ENCODE results near the gene EGFL6.
"Not testable (repeated sequence)": the region's sequence is repeated elsewhere in the genome, so short reads cannot be mapped to it uniquely, and the experiment has no call there.

Gene EGFL6

DNA sequence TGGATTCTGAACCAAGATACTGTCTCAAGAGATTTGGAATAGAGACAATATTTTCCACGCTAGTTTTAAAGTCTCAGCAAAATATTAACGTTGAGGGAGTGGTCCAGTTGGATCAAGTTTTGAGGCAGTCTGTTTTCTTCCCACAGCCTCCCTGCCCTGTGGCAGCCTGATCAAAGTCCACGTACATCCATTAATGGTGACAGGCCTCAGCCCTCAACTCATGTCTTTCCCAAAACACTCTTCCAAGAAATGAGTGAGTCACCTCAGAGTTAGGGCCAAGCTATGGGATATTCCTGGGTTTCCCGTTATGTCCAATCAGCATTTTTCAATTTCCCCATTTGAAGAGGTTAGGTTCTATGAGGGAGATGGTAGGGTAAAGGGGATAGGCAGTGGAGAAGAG is 28.5 kb downstream of the EGFL6 start:
- peak; percentile 19 to 31 for DNase-seq

DNA sequence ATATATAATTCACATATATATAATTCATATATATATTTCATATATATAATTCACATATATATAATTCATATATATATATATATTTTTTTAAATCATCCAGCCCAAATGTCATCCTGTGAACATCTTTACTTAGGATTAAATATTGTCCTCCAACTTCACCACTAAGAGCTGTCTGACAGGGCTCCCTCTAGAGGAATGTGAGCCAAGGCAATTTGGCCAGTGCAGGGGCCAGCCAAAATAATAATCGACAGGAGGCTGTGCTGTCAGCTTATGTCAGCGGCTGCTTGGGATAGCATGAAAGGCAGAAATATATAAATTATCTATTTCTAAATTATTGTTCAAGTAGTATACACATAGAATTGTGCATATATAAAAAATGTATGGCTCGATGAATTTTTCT is 29.5 kb downstream of the EGFL6 start:
- no peak for DNase-seq

DNA sequence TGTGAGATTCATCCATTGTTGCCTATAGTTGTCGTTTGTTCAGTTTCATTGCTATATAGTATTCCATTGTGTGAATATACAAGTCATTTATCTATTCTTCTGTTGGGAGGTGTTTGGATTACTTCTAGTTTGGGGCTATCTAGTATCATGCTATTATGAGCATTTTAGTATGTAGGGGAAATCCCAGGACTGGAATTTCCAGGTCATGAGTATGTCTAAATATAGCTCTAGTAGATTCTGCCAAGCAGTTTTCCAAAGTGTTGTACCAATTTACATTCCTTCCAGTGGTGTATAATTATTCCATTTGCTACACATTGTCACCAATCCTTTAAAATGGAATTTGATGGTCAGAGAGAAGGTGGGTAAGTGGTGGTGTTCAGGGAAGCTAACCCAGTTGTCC is 30.1 kb downstream of the EGFL6 start:
- DNase-seq: peak; percentile 20 to 53

DNA sequence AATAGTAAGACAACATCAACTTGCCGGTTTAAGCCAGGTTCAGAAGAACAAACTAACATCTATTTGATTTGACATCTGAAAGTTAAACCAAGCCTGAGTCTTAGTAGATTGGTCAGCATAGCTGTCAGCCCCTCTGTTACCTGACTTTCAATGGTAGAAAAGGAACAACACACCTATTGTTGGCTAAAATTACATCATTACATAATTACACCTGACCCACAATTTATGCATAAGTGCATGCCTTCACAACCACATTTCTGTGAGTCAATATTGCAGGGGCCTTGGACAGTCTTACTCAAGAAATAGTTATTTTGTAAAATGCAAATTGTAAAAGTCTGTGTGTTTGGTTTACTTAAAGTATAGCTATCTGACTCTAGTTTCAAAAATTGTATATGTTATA is 36.2 kb downstream of the EGFL6 start:
- no peak for DNase-seq

DNA sequence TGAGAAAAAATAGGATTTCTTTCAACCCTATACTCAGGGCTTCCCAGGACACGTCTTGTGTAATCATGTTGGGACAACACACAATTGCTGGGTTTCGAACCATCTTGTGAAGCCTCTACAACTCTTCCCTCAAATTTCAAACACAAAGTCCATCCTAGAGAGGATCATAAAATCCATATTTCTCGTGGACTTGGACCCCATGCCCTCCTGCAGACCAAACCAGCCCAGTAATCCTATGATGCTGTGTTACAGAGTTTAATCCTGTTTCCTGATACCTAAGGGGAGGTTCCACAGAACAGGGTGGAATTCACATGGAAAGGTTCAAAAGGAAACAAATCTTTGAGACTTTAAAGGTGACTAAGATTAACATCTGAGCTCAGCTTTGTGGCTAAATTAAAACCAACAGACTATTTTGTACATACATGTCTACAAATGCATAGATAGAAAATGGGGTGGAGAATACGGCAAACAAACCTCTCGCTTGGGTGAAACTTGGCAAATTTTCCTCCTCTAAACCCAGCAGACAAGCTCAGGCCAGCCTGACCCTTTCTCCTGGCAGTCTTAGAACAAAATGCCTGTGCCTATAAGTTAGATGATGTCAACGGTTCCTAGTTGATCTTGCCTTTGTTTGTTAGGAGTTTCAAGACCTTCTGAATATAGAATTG is 38.1 kb downstream of the EGFL6 start:
- DNase-seq: no peak

DNA sequence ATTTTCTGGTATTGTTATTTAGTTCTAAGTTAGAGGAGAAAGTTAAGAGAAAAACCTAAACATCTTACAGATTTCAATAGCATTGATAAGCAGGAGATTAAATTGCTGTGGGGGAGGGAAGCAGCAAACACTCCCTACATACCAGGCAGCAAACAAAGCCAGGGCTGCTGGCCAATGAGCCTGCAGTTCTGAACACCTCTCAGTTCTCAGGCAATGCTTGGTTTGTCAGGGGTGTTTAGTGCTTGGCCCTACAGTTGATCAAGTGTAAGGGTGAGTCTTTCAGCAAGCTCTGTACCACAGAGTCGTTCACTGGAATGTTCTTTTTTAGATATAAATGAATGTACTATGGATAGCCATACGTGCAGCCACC is 38.6 kb downstream of the EGFL6 start:
- DNase-seq: no peak

DNA sequence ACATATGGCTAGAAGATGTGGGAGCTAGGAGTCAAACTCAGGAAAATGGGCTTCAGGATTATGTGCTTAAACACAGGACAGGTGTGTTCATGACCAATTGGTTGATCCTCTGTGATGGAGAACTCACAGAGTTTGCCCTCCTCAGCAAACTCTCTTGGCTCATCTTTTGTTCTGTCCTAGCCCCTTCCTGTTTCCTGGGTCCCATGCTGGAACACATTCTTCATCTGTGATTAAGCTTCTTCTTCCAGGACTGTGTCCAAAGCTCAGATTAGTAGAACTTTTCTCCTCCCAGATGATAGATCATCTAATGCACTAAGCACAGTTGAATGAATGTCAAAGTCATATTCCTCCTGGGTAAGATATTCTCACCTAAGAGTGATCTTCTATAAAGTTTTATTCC is 44.8 kb downstream of the EGFL6 start:
- DNase-seq: no peak

DNA sequence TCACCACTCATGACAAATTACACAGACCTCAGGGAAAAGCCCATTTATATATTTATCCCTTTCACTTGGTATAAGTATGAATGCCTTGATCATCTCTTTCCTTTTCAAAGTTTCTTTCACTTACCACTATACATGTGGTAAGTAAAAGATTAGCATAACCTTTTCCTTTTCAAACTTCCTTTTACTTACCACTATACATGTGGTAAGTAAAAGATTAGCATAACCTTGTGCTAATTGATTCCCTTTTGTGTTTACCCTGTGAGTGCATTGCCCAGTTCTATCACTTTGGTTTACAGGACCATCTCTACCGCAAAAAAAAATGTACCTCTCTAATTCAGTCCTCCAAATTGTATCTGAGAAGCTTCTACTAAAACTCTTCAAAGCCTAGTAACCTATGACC is 50.8 kb downstream of the EGFL6 start:
- DNase-seq: no peak

DNA sequence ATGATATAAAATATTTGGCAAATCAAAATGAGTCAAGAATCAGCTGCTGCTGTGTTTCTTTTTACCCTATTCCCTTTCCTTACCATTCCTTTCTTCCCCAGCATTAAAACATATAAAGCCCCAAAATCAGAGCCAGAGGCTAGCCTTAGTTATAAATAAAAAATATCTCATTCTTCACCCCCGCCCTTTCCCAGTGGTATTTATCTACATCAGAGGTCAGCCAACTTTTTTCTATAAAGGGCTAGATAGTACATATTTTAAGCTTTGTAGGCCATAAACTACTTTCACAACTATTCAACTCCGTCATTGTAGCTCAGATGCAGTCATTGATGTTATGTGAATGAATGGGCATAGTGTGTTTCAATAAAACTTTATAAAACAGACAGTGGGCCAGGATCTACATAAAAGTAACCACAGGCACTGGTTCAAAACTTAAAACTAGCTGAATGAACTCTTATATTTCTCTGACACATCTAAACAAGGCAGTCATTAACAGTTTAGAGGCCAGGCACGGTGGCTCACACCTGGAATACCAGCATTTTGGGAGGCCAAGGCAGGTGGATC is 53.1 kb downstream of the EGFL6 start:
- DNase-seq: no peak

DNA sequence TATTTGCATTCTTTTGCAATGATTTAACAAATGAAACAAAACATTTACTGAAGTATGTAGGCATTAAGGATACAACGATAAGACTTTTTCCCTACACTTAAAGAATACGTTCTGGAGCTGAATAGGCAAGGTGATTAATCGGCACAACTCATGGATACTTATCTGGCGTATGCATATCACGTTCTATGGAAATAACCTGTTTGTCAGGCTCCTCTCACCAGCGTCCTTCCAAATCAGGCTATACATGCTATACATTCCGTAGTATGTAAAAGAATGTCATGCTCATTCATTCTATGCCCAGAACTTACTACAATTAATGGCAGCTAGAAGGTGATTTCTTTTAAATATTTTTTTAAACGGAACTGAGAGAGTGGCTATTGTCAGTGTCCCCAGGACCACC is 57.9 kb downstream of the EGFL6 start:
- DNase-seq: no peak

DNA sequence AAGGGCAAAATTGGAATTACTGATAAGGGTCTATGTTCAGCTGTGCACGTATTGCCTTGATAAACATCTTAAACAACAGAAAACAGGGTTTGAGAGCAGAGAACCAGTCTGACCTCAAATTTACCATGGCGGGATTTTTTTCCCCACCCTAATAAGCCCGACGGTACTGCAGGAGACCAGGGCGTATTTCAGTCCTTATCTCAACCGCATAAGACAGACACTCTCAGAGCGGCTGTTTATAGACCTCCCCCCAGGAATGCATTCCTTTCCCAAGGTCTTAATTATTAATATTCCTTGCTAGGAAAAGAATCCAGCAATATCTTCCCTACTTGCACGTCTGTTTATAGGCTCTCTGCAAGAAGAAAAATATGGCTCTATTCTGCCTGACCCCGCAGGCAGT is 67.8 kb downstream of the EGFL6 start:
- not testable (repeated sequence) for DNase-seq

DNA sequence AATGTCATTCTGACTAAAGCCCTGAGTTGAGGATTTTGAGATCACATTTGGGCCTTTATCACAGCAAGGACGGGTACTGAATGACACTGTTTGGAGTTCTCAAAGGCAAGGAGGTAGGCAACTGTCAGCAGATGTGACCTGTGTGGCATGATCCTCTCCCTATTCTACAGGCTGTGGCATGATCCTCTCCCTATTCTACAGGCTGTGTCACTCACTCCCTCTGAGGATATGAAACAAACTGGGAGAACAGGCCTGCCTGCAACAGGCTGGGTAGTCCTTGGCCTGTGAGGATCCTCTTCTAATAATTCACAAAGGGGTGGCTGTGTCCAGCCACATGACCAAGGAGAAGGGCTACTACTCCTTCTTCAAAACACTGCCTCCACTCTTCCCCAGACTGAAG is 68.6 kb downstream of the EGFL6 start:
- DNase-seq: no peak

DNA sequence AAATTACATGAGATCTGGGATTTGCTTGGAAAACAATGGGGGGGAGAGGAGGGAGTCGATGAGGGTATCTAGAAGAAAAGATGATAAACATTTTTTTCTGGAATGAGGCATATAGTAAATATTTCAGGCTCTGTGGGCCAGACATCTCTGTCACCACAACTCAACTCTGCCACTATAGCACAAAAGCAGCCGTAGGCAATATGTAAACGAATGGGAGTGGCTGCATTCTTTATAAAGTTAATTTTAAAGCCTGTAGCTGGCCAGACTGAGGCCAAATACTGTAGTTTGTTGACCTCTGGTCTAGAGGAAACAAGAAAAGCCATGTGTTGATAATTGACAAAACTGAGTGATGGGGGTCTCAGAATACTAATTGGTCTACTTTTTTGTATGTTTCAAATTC is 69.4 kb downstream of the EGFL6 start:
- no peak for DNase-seq

DNA sequence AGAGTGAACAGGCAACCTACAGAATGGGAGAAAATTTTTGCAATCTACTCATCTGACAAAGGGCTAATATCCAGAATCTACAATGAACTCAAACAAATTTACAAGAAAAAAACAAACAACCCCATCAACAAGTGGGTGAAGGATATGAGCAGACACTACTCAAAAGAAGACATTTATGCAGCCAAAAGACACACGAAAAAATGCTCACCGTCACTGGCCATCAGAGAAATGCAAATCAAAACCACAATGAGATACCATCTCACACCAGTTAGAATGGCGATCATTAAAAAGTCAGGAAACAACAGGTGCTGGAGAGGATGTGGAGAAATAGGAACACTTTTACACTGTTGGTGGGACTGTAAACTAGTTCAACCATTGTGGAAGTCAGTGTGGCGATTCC is 72.3 kb downstream of the EGFL6 start:
- DNase-seq: not testable (repeated sequence)

DNA sequence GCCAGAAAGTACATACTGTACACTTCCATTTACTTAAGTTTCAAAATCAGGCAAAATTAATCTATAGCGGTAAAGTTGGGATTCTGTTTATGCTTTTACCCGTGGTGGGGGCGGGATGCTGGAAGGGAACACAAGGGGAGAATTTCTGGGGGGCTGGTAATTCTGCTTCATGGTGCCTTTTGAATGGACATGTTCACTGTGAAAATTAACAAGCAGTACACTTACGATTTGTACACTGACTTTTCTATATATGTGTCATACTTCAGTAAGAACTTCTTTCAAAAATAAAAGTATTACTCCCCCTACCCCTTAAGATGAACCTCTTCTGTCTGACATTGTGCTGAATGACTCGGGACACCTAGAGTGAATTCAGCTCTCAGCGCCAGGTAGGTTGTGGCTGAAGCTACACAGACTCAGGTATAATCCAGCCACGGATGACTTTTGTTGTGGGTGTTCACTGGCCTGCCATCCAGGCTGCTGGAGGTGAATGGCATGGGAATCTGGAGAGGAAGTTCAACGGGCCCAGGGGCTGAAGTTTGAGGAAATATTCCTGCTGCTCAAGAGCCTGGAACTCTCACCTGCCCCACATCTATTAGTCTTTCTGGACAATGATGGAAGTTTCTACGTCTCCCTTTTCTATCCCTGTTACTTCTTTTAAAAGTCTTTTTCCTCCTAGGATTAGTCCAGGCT is 76.2 kb downstream of the EGFL6 start:
- DNase-seq: no peak

DNA sequence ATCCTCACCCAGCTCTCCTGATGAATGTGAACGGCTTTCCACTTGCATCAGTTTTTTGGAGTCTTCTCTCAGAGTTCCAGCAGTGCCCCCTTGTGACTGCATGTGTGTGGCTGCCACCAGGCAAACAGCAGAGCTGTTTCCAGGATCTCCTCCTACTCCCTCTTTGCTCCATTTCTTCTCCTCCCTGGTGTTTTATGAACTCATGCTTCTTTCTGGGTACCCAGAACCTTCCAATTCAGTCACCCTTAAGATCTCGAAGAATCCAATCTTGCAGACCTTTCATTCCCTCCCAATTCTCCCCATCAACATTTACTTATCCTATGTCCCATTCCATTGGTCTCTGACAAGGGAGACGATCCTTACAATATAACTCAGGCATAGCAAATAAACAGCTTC is 76.8 kb downstream of the EGFL6 start:
- DNase-seq: peak in 1 of 2 donors; percentile 33

DNA sequence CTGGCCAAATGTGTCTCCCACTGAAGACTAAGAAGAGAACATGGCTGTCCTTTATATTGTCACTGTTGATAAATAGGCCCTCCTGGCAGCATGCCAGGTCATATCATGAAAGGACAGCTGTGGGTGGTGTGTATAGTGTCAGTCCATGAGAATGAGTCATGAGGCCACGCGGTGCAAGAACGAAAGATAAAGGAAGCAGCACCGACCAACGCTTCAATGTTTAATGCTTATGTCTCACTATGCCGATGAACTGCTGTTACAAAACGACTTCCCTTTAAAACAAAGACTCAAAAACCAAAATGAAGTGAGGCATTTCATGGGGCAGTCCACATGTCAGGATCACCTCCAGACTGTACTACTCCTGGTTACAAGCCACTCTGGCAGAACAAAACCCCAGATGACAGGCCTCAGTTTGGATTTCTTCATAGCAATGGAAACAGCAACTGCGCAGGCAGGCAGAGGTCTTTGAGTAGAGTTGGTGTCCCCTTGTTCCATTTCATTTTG is 78.4 kb downstream of the EGFL6 start:
- DNase-seq: peak; percentile 41 to 82

DNA sequence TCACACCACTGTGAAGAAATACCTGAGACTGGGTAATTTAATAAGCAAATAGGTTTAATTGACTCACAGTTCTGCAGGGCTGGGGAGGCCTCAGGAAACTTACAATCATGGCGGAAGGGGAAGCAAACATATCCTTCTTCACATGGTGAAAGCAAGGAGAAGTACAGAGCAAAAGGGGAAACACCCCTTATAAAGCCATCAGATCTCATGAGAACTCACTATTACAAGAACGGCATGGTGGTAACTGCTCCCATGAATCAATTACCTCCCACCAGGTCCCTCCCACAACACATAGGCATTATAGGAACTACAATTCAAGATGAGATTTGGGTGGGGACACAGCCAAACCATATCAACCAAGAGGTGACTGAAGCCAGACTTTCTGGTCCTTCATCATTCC is 78.9 kb downstream of the EGFL6 start:
- DNase-seq: peak in 1 of 2 donors; percentile 41

DNA sequence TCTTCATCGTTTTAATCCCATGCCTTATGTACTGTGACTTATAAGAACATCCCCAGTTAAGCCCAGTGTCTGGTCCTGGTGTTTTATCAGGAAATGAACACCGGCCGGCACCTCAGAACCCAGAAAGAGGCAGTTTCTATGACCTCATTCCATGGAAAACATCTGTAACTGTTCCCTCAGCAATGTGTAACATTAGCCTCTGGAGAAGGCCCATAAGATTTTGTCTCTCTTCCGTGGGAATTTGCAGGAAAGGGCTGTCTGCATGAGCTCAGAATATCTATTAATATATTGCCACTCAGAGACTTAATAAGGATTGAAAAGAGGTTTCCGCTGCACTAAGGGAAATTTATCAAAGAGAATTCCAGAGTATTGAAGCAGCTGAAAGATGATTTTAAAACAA is 80.4 kb downstream of the EGFL6 start:
- DNase-seq: no peak

DNA sequence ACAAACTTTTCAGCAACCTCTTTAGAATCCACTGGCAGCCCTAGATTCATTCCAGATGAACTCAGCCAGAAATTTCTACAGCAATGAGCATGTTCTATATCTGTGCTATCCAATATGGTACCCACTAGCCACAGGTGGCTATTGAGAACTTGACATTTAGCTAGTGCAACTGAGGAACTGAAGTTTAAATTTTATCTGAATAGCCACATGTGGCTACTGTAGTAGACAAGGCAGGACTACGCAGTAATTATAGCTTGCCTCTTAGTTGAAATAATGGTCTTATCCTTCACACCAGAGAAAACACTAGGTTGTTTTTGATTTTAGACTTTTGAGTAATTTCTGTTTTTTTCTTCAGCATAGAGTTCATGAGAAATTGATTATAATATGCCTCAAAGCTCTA is 80.9 kb downstream of the EGFL6 start:
- DNase-seq: no peak

DNA sequence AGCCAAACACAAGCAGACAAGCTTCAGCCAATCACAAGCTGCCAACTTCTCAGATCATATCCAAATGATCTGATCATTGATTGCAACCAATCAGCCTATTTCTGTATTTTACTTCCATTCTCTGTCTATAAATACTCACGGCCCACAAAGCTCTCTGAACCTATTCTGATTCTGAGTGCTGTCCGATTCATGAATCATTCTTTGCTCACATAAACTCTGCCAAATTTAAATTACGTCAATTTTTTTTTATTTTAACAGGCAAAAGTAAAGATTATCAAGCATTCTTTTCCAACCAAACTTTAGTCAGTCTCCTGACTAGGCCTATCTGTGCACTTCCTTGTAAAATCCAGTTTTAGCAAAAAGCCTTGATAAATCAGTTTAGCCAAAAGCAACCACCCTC is 81.7 kb downstream of the EGFL6 start:
- DNase-seq: no peak

DNA sequence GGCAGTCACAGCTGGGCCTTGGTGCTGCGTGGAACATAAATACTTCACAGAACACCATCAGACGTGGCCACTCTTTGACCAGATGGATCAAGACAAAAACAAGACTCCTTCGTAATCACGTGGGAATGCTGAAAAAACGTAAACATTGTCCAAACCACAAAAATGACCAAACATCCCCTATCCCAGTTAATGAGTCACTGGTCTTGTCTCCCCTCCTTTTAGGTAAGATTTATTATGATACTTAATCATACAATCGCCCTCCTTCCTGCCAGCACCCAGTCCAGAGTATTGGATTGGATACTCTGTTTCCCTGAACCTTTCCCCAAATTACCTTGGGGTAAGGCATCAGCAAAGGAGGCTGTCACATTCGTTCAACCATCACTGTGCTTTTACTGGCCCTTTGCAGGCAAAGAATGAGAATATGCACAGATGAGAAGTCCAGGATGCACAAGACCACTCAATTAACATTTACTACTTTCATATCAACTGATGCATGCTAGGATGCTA is 82.9 kb downstream of the EGFL6 start:
- DNase-seq: no peak

DNA sequence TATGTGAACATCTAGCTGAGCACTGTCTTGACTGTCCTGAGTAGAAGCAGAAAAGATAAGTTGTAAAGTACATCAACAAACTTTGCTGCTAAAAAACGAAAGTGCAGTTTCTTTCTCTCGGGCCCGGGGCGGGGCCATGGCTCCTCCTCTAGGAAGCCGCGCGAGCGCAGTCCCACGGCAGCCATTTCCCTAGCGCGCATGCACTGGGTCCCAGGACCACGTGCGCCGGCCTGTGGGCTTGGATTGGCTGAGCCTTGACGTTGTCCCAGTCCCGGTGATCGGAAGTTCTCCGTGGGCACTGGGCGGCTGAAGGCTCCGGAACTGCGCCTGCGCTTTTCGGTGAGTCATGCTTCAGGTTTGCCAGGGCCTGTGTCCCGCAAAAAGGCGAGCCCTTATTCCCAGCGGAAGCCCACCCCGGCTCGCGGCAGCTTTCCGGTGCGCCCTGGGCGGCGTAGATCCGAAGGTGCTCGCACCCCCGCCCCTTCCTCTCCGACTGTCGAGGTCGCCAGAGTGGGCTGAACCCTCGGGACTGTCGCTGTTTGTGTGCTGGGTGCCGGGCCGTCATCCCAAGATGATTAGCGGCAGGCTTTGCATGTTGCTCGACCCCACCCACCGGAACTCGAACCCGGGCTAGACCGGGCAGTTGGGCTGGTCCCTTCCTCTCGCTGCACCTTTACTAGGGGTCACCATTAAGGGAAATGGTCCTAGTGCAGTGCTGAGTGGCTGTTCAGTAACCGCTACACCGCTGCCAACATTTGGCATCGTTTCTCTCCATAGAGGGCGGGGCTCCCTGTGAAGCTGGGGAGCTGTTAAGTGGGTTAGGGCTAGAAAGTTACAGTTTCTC is 83.7 kb downstream of the EGFL6 start, which contains the start of gene TCEANC:
TCEANC (plus strand) TSS at position 292 of the 844 bp plus-strand sequence. CDS start 9,368 bp downstream, outside the sequence.
- DNase-seq: peak; percentile 87 to 93
